Right cardiac atrium (tissue), 5 donors: Measurements from ENCODE around the gene ULBP3. TPM values are rescaled to one million over a fixed set of nuclear protein-coding genes. Genes with fewer than 3 reads are reported as not detected.
"Not testable (repeated sequence)": the region's sequence is repeated elsewhere in the genome, so short reads cannot be mapped to it uniquely, and the experiment has no call there.

Source experiments
- ATAC-seq, 2 donors: fragments of 200-7000 bp; cut with Tn5 transposase; one replicate each; pipeline versions ENCODE4 v1.8.0 to v1.9.1; 2020; ENCODE audit warnings: moderate library complexity in 2 of 2, mild to moderate bottlenecking in 1 of 2
- DNase-seq, 3 donors: peaks; one replicate each; pipeline ENCODE4 v3.0.0-alpha.2; 2020
- H3K27ac ChIP-seq: one replicate; pipeline ENCODE4 v1.5.1; 2013; ENCODE audit warnings: mild to moderate bottlenecking, low read length, control low read depth, moderate library complexity
- H3K27me3 ChIP-seq: one replicate; pipeline ENCODE4 v1.6.1; 2013; ENCODE audit not compliant: control insufficient read depth, insufficient read depth
- H3K4me1 ChIP-seq: one replicate; pipeline ENCODE4 v1.6.1; 2013; ENCODE audit warnings: low read length; ENCODE audit not compliant: control insufficient read depth, insufficient read depth
- H3K4me3 ChIP-seq: one replicate; pipeline ENCODE4 v1.5.1; 2013; ENCODE audit warnings: low read length, control low read depth
- H3K9me3 ChIP-seq: one replicate; pipeline ENCODE4 v1.6.1; 2013; ENCODE audit warnings: low read length; ENCODE audit not compliant: control insufficient read depth
- WGBS: extraction: QIAGEN DNeasy Blood & Tissue Kit; methylation state at CpG from one replicate; pipeline ENCODE4 v1.1.7; 2013; 5-methylcytosine and 5-hydroxymethylcytosine counted together
- intact Hi-C, 4 donors: fragments of 100-400 bp; cut with DNase I; formaldehyde crosslinking; loops; one replicate each; pipeline versions ENCODE4 v1.11.0 to v1.14.0; 2022 to 2023
- polyA plus RNA-seq: library from polyadenylated mRNA; stranded (reverse); fragments of 200-250 nt; gene quantifications from one replicate; pipeline ENCODE4 v1.2.3, GENCODE V29; 2013
- total RNA-seq, 4 donors: library from RNA; stranded (reverse); fragmentation: NEBNext Ultra II Directional; extraction: Animal tissue kit (Norgen Biotek cat#: 25700); gene quantifications; one replicate each; pipeline ENCODE4 v1.2.1, GENCODE V29; 2021
- donor health status: healthy with polysubstance abuse.
- donor health status: DM: no; HTN: yes; CAD: no.
- donor health status: DM: no; HTN: no; CAD: no.
- donor health status: DM: no; HTN: yes; CAD: no; lungs with severe emphysema.
- donor health status: DM: yes; HTN: yes; CAD: no.

Gene ULBP3
- total and polyA plus RNA-seq, 5 donors = 0.43 to 2.4 (median 1.4) TPM

- WGBS = 82% methylated on average over 9 of the region's 9 CpGs
- Histone ChIP-seq H3K27ac (no peak overlapping the region), H3K4me3 (no peak overlapping the region), H3K27me3 (no peaks in the 10 kb centered on the region), H3K9me3 (no peaks in the 10 kb centered on the region), H3K4me1 (no peaks in the 10 kb centered on the region)
- intact Hi-C loops = no loop called here
- DNase-seq = no peak
- no peak for ATAC-seq
Observed at GRCh38 chr6:150026976-150027805, 41.7 kb downstream of the ULBP3 start.

DNA sequence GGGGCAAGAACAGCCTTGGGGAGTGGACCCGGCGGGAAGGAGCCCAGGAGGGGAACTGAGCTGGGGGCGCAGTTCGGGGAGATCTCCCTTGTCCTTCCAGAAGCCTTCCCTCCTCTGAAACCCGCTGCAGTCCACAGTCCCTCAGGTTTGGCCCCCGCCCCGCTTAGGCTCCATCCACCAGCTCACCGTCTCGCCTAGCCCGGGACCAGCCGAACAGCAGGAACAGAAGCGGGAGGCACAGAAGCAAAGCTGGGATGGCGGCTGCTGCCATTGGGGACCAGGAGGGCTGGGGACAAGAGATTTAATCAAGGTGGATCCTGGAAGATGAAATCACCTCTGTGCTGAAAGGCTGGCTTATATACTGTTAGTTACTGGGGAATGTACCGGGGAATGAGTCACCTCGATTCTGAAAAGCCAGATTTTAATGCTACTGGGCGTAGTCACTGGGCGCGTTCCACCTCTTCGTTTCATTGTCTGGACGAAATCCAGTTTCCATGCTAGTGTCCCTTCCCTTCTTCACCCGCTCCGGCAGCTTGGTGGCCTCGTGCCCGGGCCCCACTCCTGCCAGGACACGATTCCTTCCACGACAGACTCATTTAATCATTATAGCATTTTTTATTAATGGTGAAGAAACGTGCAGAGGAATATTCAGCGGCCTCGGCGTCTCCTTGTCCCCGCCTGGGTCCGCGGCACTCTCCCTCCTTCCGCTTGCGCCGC lies 43.6 kb downstream of the ULBP3 start, which contains the start of gene RAET1L:
Gene RAET1L (minus strand): TSS at position 332 of the 717 bp plus-strand sequence. CDS start 61 bp downstream, at position 271.
- ATAC-seq = peak; percentile 54 to 79
- no peaks in the 10 kb centered on the region for H3K27me3 ChIP-seq
- H3K9me3 ChIP-seq = no peaks in the 10 kb centered on the region
- intact Hi-C loops = no loop called here
- H3K4me3 ChIP-seq = peak within 1 kb of the TSS; percentile 32
- H3K27ac ChIP-seq = no peak within 1 kb of the TSS
- DNase-seq = peak; percentile 66 to 81 (median 78)
- WGBS = 5% methylated on average over 36 of the region's 36 CpGs
- no peaks in the 10 kb centered on the region for H3K4me1 ChIP-seq

DNA sequence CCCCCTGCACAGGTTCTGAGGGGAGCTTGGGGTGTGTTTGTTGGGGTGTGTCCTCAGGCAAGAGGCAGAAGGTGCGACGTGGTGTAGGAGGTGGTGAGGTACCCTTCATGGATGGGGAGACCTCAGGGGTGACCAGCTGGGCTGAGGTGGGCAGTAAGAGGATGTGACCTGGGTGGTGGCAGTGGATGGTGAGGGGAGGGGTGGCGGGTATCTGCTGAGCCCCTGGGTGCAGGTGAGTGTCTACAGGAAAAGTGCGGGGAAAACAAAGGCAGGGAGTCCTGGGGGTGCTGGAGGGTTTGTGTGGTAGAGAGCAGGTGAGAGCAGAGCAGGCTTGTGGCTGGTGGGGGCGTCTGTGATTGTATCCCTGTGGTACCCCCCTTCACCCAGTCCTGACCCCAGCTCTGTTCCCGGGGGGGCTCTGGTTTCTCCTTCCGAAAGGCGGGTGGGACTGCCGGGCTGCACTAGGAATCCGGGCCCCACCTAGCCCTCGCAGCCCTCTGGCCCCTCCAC lies 44.2 kb downstream of the ULBP3 start:
- Histone ChIP-seq H3K27ac (no peak overlapping the region), H3K4me3 (no peak overlapping the region), H3K9me3 (no peaks in the 10 kb centered on the region), H3K4me1 (no peaks in the 10 kb centered on the region), H3K27me3 (no peaks in the 10 kb centered on the region)
- ATAC-seq (peak in 1 of 2 donors; percentile 5), DNase-seq (no peak)
- intact Hi-C loops = no loop called here
- WGBS = 42% methylated on average over 11 of the region's 11 CpGs

DNA sequence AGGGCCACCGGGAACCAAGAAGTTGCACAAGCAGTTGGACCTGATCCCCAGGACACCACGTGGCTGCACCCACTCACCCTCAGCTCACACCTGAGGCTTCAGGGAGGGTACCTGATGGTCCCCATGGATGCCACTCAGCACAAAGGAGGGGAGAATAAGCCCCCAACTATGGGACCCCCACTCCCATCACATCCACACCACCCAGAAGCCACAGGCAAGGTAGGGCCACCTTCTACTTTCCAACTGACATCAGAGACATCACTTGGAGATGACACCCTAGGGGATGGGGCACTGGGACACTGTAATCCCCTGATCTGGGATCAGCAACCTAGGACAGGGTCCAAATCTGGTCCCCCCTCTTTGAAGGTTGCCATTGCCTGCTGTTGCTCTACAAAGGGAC lies 44.9 kb downstream of the ULBP3 start:
- intact Hi-C loops = not testable (repeated sequence)
- WGBS = 82% methylated on average over 2 of the region's 2 CpGs

GRCh38 chr6:150021870-150022269 lies 47.1 kb downstream of the ULBP3 start:
- 98% methylated on average over 2 of the region's 6 CpGs for WGBS
- H3K4me1 ChIP-seq, ATAC-seq, H3K27me3 ChIP-seq, H3K9me3 ChIP-seq, DNase-seq, H3K27ac ChIP-seq, H3K4me3 ChIP-seq, intact Hi-C loops: not testable (repeated sequence)

More for the DNA sequence above, 44.9 kb downstream of the ULBP3 start:
- DNase-seq, ATAC-seq, H3K4me1 ChIP-seq, H3K4me3 ChIP-seq, H3K27ac ChIP-seq, H3K9me3 ChIP-seq, H3K27me3 ChIP-seq: not testable (repeated sequence)

- no peaks in the 10 kb centered on the region for H3K4me1 ChIP-seq
- no peaks in the 10 kb centered on the region for H3K27me3 ChIP-seq
- H3K27ac ChIP-seq = no peak overlapping the region
- intact Hi-C loops = loop anchor here in 2 of 4 donors (5.0 kb wide), 2 partner anchors 82 to 87 kb away; no protein-coding TSS in a partner anchor
- 52% methylated on average over 6 of the region's 6 CpGs for WGBS
- no peaks in the 10 kb centered on the region for H3K9me3 ChIP-seq
- no peak overlapping the region for H3K4me3 ChIP-seq
- DNase-seq = no peak
- no peak for ATAC-seq
Observed at GRCh38 chr6:150018846-150019580, 49.9 kb downstream of the ULBP3 start.

DNA sequence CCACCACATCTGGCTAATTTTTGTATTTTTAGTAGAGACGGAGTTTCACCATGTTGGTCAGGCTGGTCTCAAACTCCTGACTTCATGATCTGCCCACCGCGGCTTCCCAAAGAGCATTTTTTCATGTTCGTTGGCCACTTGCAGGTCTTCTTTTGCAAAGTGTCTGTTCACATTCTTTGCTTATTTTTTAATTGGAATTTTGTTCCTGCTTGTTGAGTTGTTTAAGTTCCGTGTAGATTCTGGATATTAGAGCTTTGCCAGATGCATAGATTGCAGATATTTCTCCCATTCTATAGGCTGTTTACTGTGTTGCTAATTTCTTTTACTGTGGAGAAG lies 51.8 kb downstream of the ULBP3 start:
- H3K4me3 ChIP-seq, H3K27ac ChIP-seq, DNase-seq, H3K9me3 ChIP-seq, ATAC-seq, H3K4me1 ChIP-seq, H3K27me3 ChIP-seq: not testable (repeated sequence)
- WGBS = 7% methylated on average over 5 of the region's 5 CpGs
- intact Hi-C loops = loop anchor here (2.0 to 5.0 kb wide), 4 partner anchors 80 to 85 kb away; no protein-coding TSS in a partner anchor

- intact Hi-C loops = loop anchor here (2.0 to 5.0 kb wide), 4 partner anchors 79 to 84 kb away; no protein-coding TSS in a partner anchor
- H3K4me1 ChIP-seq = no peaks in the 10 kb centered on the region
- WGBS = 29% methylated on average over 6 of the region's 6 CpGs
- DNase-seq (peak in 2 of 3 donors; percentile 51 to 78), ATAC-seq (peak; percentile 68 to 71)
- no peak overlapping the region for H3K4me3 ChIP-seq
- H3K27me3 ChIP-seq = no peaks in the 10 kb centered on the region
- no peaks in the 10 kb centered on the region for H3K9me3 ChIP-seq
- no peak overlapping the region for H3K27ac ChIP-seq
Observed at GRCh38 chr6:150016324-150017185, 52.4 kb downstream of the ULBP3 start.

DNA sequence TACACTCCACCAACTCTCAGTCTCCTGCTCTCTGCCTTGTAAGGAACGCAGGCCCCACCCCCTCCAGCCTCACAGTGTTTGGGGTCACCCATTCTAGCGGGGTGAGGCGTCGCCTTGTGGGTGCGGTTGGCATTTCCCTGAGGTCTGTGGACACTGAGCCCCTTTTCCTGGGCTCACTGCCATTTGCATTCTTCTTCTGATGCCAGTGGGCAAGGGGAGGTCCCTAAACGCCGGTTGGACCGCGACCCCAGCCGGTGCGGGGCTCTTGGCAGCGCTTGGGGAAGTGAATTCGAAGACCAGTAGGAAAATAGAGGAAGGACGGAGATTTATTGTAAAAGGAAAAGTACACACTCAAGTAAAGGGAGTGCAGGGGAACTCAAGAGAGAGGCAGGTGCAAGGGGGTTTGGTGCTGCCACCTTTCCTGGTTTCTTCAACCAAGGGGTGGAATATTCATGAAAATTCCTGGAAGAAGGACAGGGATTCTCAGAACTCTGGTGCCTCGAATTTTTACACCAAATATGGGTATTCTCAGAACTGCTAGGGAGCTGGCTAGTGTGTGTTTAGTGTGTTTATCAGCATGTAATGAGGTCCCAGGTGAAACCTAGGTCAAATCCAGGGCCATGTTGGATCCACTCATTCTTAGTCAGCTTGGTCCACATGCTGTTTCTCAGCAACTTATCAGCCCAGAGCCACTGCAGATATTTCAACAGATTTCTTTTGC lies 53.5 kb downstream of the ULBP3 start:
- H3K4me3 ChIP-seq, H3K27me3 ChIP-seq, H3K27ac ChIP-seq, H3K9me3 ChIP-seq, H3K4me1 ChIP-seq, DNase-seq: not testable (repeated sequence)
- peak in 1 of 2 donors; percentile 56 for ATAC-seq
- intact Hi-C loops = loop anchor here (2.0 to 5.0 kb wide), 4 partner anchors 78 to 83 kb away; no protein-coding TSS in a partner anchor
- 6% methylated on average over 15 of the region's 15 CpGs for WGBS
